CD4-positive, CD25-positive, alpha-beta regulatory T cell (primary cell): ENCODE results near the gene ULK3. TPM values are rescaled to one million over a fixed set of nuclear protein-coding genes. Genes with fewer than 3 reads are reported as not detected.

ENCODE experiments used
- ATAC-seq, 2 donors: fragments of 150-1000 bp; cut with Tn5 transposase; one replicate each; pipeline ENCODE4 v1.10.0; 2021; ENCODE audit warnings: low read depth in 2 of 2, moderate number of reproducible peaks in 2 of 2, moderate library complexity in 1 of 2
- DNase-seq, 3 donors: peaks; one replicate each; pipeline versions ENCODE4 v3.0.0 to v3.0.0-alpha.2; 2012 to 2022; ENCODE audit warnings: mixed read lengths in 1 of 3
- H3K27ac ChIP-seq: one replicate; pipeline ENCODE4 v1.7.0; 2013; ENCODE audit warnings: mild to moderate bottlenecking, low read length; ENCODE audit not compliant: insufficient read depth, poor library complexity, severe bottlenecking
- H3K27me3 ChIP-seq: one replicate; pipeline ENCODE4 v1.7.0; 2013; ENCODE audit warnings: low read length; ENCODE audit not compliant: control insufficient read depth, insufficient read depth
- H3K36me3 ChIP-seq: one replicate; pipeline ENCODE4 v1.7.0; 2013; ENCODE audit warnings: mild to moderate bottlenecking, low read length, moderate library complexity; ENCODE audit not compliant: control insufficient read depth, insufficient read depth
- H3K4me1 ChIP-seq: 2 replicates; pipeline ENCODE4 v1.7.0; 2013; ENCODE audit warnings: mild to moderate bottlenecking, low read length; ENCODE audit not compliant: insufficient read depth, control insufficient read depth, poor library complexity, severe bottlenecking
- H3K4me3 ChIP-seq: one replicate; pipeline ENCODE4 v1.7.0; 2013; ENCODE audit warnings: low read depth, mild to moderate bottlenecking, low read length, moderate library complexity
- H3K9me3 ChIP-seq, 2 experiments: 1 replicate in 1 of 2; 2 replicates in 1 of 2; pipeline ENCODE4 v1.7.0; 2013; ENCODE audit warnings: low read length in 2 of 2, mild to moderate bottlenecking in 1 of 2, moderate library complexity in 1 of 2; ENCODE audit not compliant: control insufficient read depth in 2 of 2
- H3K27ac Mint-ChIP-seq, 3 donors: one replicate each; pipeline ENCODE4 v1.8.0; 2020 to 2022; ENCODE audit warnings: mild to moderate bottlenecking in 3 of 3, mixed read lengths in 3 of 3, moderate library complexity in 2 of 3
- H3K27me3 Mint-ChIP-seq: one replicate; pipeline ENCODE4 v1.8.0; 2022; ENCODE audit warnings: mild to moderate bottlenecking, mixed read lengths
- H3K36me3 Mint-ChIP-seq: one replicate; pipeline ENCODE4 v1.8.0; 2020; ENCODE audit warnings: mixed read lengths
- H3K4me1 Mint-ChIP-seq, 4 donors: one replicate each; pipeline ENCODE4 v1.8.0; 2020 to 2022; ENCODE audit warnings: mixed read lengths in 4 of 4, mild to moderate bottlenecking in 1 of 4
- H3K4me3 Mint-ChIP-seq, 4 donors: one replicate each; pipeline ENCODE4 v1.8.0; 2020 to 2022; ENCODE audit warnings: mild to moderate bottlenecking in 4 of 4, mixed read lengths in 4 of 4, moderate library complexity in 3 of 4
- H3K9me3 Mint-ChIP-seq, 7 donors: one replicate each; pipeline ENCODE4 v1.8.0; 2020 to 2022; ENCODE audit warnings: mixed read lengths in 7 of 7, mild to moderate bottlenecking in 3 of 7, moderate library complexity in 2 of 7
- polyA plus RNA-seq, 4 donors: library from polyadenylated mRNA; unstranded; fragments of 300-500 nt; fragmentation: Illumina TruSeq; gene quantifications; one replicate each; pipeline ENCODE4 v1.2.3, GENCODE V29; 2021
- total RNA-seq: library from RNA; stranded (reverse); gene quantifications from one replicate; pipeline ENCODE4 v1.2.3, GENCODE V29; 2022

ULK3 gene
- total and polyA plus RNA-seq, 5 donors from 2014 or later = 22.5 to 54.4 (median 35.2) TPM

- peaks cover 42% of the 10 kb centered on the region for H3K36me3 ChIP-seq
- no peaks in the 10 kb centered on the region for H3K27me3 ChIP-seq
- Mint-ChIP-seq H3K4me1 (peaks cover 10 to 46% (median 27%) of the 10 kb centered on the region in 4 donors), H3K9me3 (no peaks in the 10 kb centered on the region), H3K36me3 (peaks cover 22% of the 10 kb centered on the region), H3K27ac (peak overlapping the region in 2 of 3 donors; percentile 91 to 93), H3K27me3 (no peaks in the 10 kb centered on the region), H3K4me3 (no peak overlapping the region)
- H3K27ac ChIP-seq = no peak overlapping the region
- no peak for DNase-seq
- no peaks in the 10 kb centered on the region for H3K9me3 ChIP-seq
- H3K4me3 ChIP-seq = no peak overlapping the region
- no peak for ATAC-seq
- H3K4me1 ChIP-seq = peaks cover 29% of the 10 kb centered on the region
These were observed 13.6 kb upstream of the ULK3 start for GRCh38 chr15:74856537-74856936.

GRCh38 chr15:74855857-74856256 is 12.9 kb upstream of the ULK3 start:
- H3K27ac Mint-ChIP-seq = peak overlapping the region; percentile 5 to 62 (median 47)
- no peak for ATAC-seq
- no peaks in the 10 kb centered on the region for H3K9me3 Mint-ChIP-seq
- Histone ChIP-seq H3K36me3 (peaks cover 44% of the 10 kb centered on the region), H3K4me1 (peaks cover 29% of the 10 kb centered on the region), H3K27ac (no peak overlapping the region), H3K9me3 (no peaks in the 10 kb centered on the region), H3K4me3 (no peak overlapping the region), H3K27me3 (no peaks in the 10 kb centered on the region)
- H3K4me3 Mint-ChIP-seq = peak overlapping the region in 2 of 4 donors; percentile 15 to 28
- DNase-seq = no peak
- H3K36me3 Mint-ChIP-seq = peaks cover 27% of the 10 kb centered on the region
- H3K27me3 Mint-ChIP-seq = no peaks in the 10 kb centered on the region
- peaks cover 10 to 42% (median 26%) of the 10 kb centered on the region in 4 donors for H3K4me1 Mint-ChIP-seq

GRCh38 chr15:74854453-74855022 is 11.6 kb upstream of the ULK3 start:
- no peaks in the 10 kb centered on the region for H3K27me3 Mint-ChIP-seq
- no peak overlapping the region for H3K27ac Mint-ChIP-seq
- Histone ChIP-seq H3K4me3 (no peak overlapping the region), H3K27ac (no peak overlapping the region), H3K9me3 (no peaks in the 10 kb centered on the region), H3K27me3 (no peaks in the 10 kb centered on the region), H3K4me1 (peaks cover 24% of the 10 kb centered on the region), H3K36me3 (peaks cover 58% of the 10 kb centered on the region)
- peaks cover 34% of the 10 kb centered on the region for H3K36me3 Mint-ChIP-seq
- ATAC-seq (no peak), DNase-seq (no peak)
- H3K4me1 Mint-ChIP-seq = peaks cover 10 to 36% (median 26%) of the 10 kb centered on the region in 4 donors
- H3K9me3 Mint-ChIP-seq = peaks cover 0 to under 1% (median 0%) of the 10 kb centered on the region in 7 donors
- H3K4me3 Mint-ChIP-seq = no peak overlapping the region

- Histone ChIP-seq H3K4me1 (peaks cover 3% of the 10 kb centered on the region), H3K9me3 (no peaks in the 10 kb centered on the region), H3K4me3 (no peak overlapping the region), H3K27ac (no peak overlapping the region), H3K27me3 (no peaks in the 10 kb centered on the region), H3K36me3 (peaks cover 76% of the 10 kb centered on the region)
- no peaks in the 10 kb centered on the region for H3K27me3 Mint-ChIP-seq
- peaks cover 41% of the 10 kb centered on the region for H3K36me3 Mint-ChIP-seq
- no peak overlapping the region for H3K27ac Mint-ChIP-seq
- no peak for ATAC-seq
- H3K9me3 Mint-ChIP-seq = peaks cover 0 to 1% (median 0%) of the 10 kb centered on the region in 7 donors
- no peak overlapping the region for H3K4me3 Mint-ChIP-seq
- H3K4me1 Mint-ChIP-seq = peaks cover 0 to 16% (median 8%) of the 10 kb centered on the region in 4 donors
- no peak for DNase-seq
These were observed 9.0 kb upstream of the ULK3 start for GRCh38 chr15:74851960-74852359.

- Mint-ChIP-seq H3K27ac (peak overlapping the region in 1 of 3 donors; percentile 20), H3K4me3 (no peak overlapping the region), H3K4me1 (peaks cover 3 to 19% (median 10%) of the 10 kb centered on the region in 4 donors), H3K36me3 (peaks cover 38% of the 10 kb centered on the region), H3K9me3 (peaks cover 0 to 1% (median 0%) of the 10 kb centered on the region in 7 donors), H3K27me3 (no peaks in the 10 kb centered on the region)
- H3K9me3 ChIP-seq = no peaks in the 10 kb centered on the region
- no peak for ATAC-seq
- no peak overlapping the region for H3K4me3 ChIP-seq
- no peaks in the 10 kb centered on the region for H3K27me3 ChIP-seq
- H3K27ac ChIP-seq = no peak overlapping the region
- peaks cover 9% of the 10 kb centered on the region for H3K4me1 ChIP-seq
- DNase-seq = no peak
- peaks cover 73% of the 10 kb centered on the region for H3K36me3 ChIP-seq
These were observed 7.4 kb upstream of the ULK3 start for GRCh38 chr15:74850393-74850792.

- Mint-ChIP-seq H3K27ac (peak overlapping the region in 2 of 3 donors; percentile 73 to 82), H3K4me1 (peaks cover 5 to 44% (median 23%) of the 10 kb centered on the region in 4 donors)
These were observed 4.5 kb upstream of the ULK3 start for GRCh38 chr15:74847432-74847831.

GRCh38 chr15:74845581-74845980 is 2.6 kb upstream of the ULK3 start:
- Mint-ChIP-seq H3K4me1 (peaks cover 5 to 62% (median 36%) of the 10 kb centered on the region in 4 donors), H3K27me3 (no peaks in the 10 kb centered on the region), H3K36me3 (peaks cover 32% of the 10 kb centered on the region), H3K9me3 (peaks cover 0 to 1% (median 0%) of the 10 kb centered on the region in 7 donors), H3K27ac (peak overlapping the region; percentile 95 to 99 (median 97)), H3K4me3 (peak overlapping the region; percentile 65 to 91 (median 84))
- ATAC-seq = peak; percentile 22 to 27
- peaks cover 48% of the 10 kb centered on the region for H3K4me1 ChIP-seq
- H3K9me3 ChIP-seq = no peaks in the 10 kb centered on the region
- peak overlapping the region; percentile 83 for H3K27ac ChIP-seq
- no peaks in the 10 kb centered on the region for H3K27me3 ChIP-seq
- peak in 2 of 3 donors; percentile 36 to 74 for DNase-seq
- H3K36me3 ChIP-seq = peaks cover 31% of the 10 kb centered on the region
- peak overlapping the region; percentile 57 for H3K4me3 ChIP-seq

More at GRCh38 chr15:74847432-74847831, 4.5 kb upstream of the ULK3 start:
- Mint-ChIP-seq H3K9me3 (peaks cover 0 to 1% (median 0%) of the 10 kb centered on the region in 7 donors), H3K4me3 (peak overlapping the region in 1 of 4 donors; percentile 87), H3K36me3 (peaks cover 31% of the 10 kb centered on the region), H3K27me3 (no peaks in the 10 kb centered on the region)
- H3K27ac ChIP-seq = no peak overlapping the region
- ATAC-seq = no peak
- peaks cover 50% of the 10 kb centered on the region for H3K36me3 ChIP-seq
- no peaks in the 10 kb centered on the region for H3K9me3 ChIP-seq
- no peak for DNase-seq
- H3K27me3 ChIP-seq = no peaks in the 10 kb centered on the region
- H3K4me3 ChIP-seq = no peak overlapping the region
- peaks cover 34% of the 10 kb centered on the region for H3K4me1 ChIP-seq

GRCh38 chr15:74845208-74845568 is 2.2 kb upstream of the ULK3 start:
- H3K27ac ChIP-seq = peak overlapping the region; percentile 83
- Mint-ChIP-seq H3K36me3 (peaks cover 29% of the 10 kb centered on the region), H3K27me3 (no peaks in the 10 kb centered on the region), H3K27ac (peak overlapping the region; percentile 95 to 99 (median 97)), H3K4me3 (peak overlapping the region; percentile 65 to 91 (median 84)), H3K4me1 (peaks cover 5 to 66% (median 36%) of the 10 kb centered on the region in 4 donors), H3K9me3 (peaks cover 0 to 1% (median 0%) of the 10 kb centered on the region in 7 donors)
- H3K4me1 ChIP-seq = peaks cover 48% of the 10 kb centered on the region
- ATAC-seq (peak; percentile 59 to 68), DNase-seq (peak; percentile 20 to 88 (median 58))
- H3K9me3 ChIP-seq = no peaks in the 10 kb centered on the region
- H3K27me3 ChIP-seq = no peaks in the 10 kb centered on the region
- H3K36me3 ChIP-seq = peaks cover 27% of the 10 kb centered on the region
- H3K4me3 ChIP-seq = peak overlapping the region; percentile 57
